Activated naive CD4-positive, alpha-beta T cell (primary cell): ENCODE data around the gene PLPPR3.

Source experiments
- DNase-seq, 4 experiments: peaks; one replicate each; lab custom pipeline; 2025; lab: John Stamatoyannopoulos, UW

PLPPR3 gene

GRCh38 chr19:795691-796581 is 25.8 kb downstream of the PLPPR3 start:
- no peak for DNase-seq

- DNase-seq, result no peak
These were observed 26.6 kb downstream of the PLPPR3 start for GRCh38 chr19:795073-795611.

GRCh38 chr19:793806-794205 is 27.9 kb downstream of the PLPPR3 start:
- no peak for DNase-seq

- no peak for DNase-seq
These were observed 29.4 kb downstream of the PLPPR3 start for GRCh38 chr19:792306-792885.

- no peak for DNase-seq
These were observed 30.0 kb downstream of the PLPPR3 start for GRCh38 chr19:791567-792305.

- DNase-seq, result no peak
These were observed 30.7 kb downstream of the PLPPR3 start for GRCh38 chr19:791007-791566.

GRCh38 chr19:789701-790060 is 32.1 kb downstream of the PLPPR3 start:
- no peak for DNase-seq

GRCh38 chr19:788983-789700 is 32.6 kb downstream of the PLPPR3 start:
- DNase-seq, result no peak

- no peak for DNase-seq
These were observed 33.1 kb downstream of the PLPPR3 start for GRCh38 chr19:788686-788982.

- DNase-seq, result no peak
These were observed 34.2 kb downstream of the PLPPR3 start for GRCh38 chr19:787536-787935.

- no peak for DNase-seq
These were observed 37.2 kb downstream of the PLPPR3 start for GRCh38 chr19:784541-784940.

- no peak for DNase-seq
These were observed 38.7 kb downstream of the PLPPR3 start for GRCh38 chr19:782878-783668.

- DNase-seq, result no peak
These were observed 39.4 kb downstream of the PLPPR3 start for GRCh38 chr19:782185-782877.

GRCh38 chr19:781800-782184 is 40.0 kb downstream of the PLPPR3 start:
- no peak for DNase-seq

- no peak for DNase-seq
These were observed 40.8 kb downstream of the PLPPR3 start for GRCh38 chr19:780935-781334.

GRCh38 chr19:778910-779653 is 42.7 kb downstream of the PLPPR3 start:
- DNase-seq, result no peak

- DNase-seq, result no peak
These were observed 45.2 kb downstream of the PLPPR3 start for GRCh38 chr19:776549-776948.

GRCh38 chr19:772730-773436 is 48.9 kb downstream of the PLPPR3 start:
- DNase-seq, result no peak

GRCh38 chr19:772063-772462 is 49.7 kb downstream of the PLPPR3 start:
- no peak for DNase-seq
